ENCODE data around the gene ANKRD10. TPM values are rescaled to one million over a fixed set of nuclear protein-coding genes. Genes with fewer than 3 reads are reported as not detected.

ANKRD10 gene
- total and polyA plus RNA-seq, 10 of the 15 experiments (the other 5 are each of a cell fraction or from before 2014, with no cell fraction given): 47.1 to 199 (median 97.2) TPM

DNA sequence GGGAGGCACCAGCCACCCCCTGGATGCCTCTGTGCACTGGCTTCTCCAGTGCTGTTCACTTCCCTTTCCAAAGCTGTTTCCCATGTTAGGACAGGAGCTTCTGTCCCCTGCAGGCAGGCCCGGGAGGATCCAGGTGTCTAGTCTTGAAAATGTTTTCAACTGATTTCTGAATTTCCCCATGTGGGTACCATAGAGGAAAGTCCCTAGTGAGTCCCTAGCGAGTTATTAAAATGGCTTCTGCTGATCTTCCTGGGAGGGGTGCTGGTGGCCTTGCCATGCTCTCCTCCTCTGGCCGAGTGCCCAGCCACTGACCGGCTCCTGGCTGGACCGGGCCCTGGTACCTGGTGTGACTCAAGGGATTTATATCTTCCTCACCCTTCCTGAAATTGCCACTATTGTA, 5.2 kb upstream of the ANKRD10 start (continued):
- peak in 1 of 3 experiments; percentile 42; a peak in 1 of 6 replicates for TF ChIP-seq CTCF (IDR thresholded peaks at IDR 0.05 in 2 of 3, conservative IDR thresholded peaks at IDR 0.05 in 1 of 3; ENCODE audit: control insufficient read depth in 2 of 3, extremely low read depth in 1 of 3, insufficient read depth in 1 of 3, low read depth in 3 of 3, low read length in 3 of 3)
- no peak for TF ChIP-seq FOXM1 (IDR thresholded peaks at IDR 0.05; ENCODE audit: low read depth, low read length)
- no peak for TF ChIP-seq BCL11A (IDR thresholded peaks at IDR 0.05; ENCODE audit: low read depth, low read length)
- TF ChIP-seq MEF2A (IDR thresholded peaks at IDR 0.05; ENCODE audit: insufficient read depth, low read depth, low read length): no peak
- TF ChIP-seq CHD1 (IDR thresholded peaks at IDR 0.05; ENCODE audit: low read depth, low read length): no peak
- no peak for TF ChIP-seq RB1 (IDR thresholded peaks at IDR 0.05; ENCODE audit: borderline replicate concordance)
- no peak for TF ChIP-seq MTA3 (IDR thresholded peaks at IDR 0.05; ENCODE audit: borderline replicate concordance, low read length)
- no peak for TF ChIP-seq SMC3 (IDR thresholded peaks at IDR 0.05; ENCODE audit: borderline replicate concordance, low read length)
- TF ChIP-seq NFYB (IDR thresholded peaks at IDR 0.05; ENCODE audit: insufficient read depth, low read depth, low read length): no peak
- TF ChIP-seq TAF1 (IDR thresholded peaks at IDR 0.05; ENCODE audit: borderline replicate concordance, low read depth, low read length): peak; percentile 65; the same call in 1 of the 2 replicates
- TF ChIP-seq SIN3A (IDR thresholded peaks at IDR 0.05; ENCODE audit: low read depth, low read length): no peak
- no peak for TF ChIP-seq ZZZ3 (IDR thresholded peaks at IDR 0.05; ENCODE audit: control insufficient read depth, insufficient read length, low read depth)
- no peak for TF ChIP-seq POU2F2 (IDR thresholded peaks at IDR 0.05; ENCODE audit: borderline replicate concordance, low read depth, low read length)
- no peak for TF ChIP-seq ATF3 (IDR thresholded peaks at IDR 0.05; ENCODE audit: borderline replicate concordance, extremely low read depth, low read depth, low read length)
- TF ChIP-seq PAX8 (IDR thresholded peaks at IDR 0.05): no peak
- TF ChIP-seq POLR2AphosphoS5 (IDR thresholded peaks at IDR 0.05; ENCODE audit: low read length): 0 out of 2 replicates have a peak, but pooled peaks have one; percentile 32
- no peak for TF ChIP-seq CREB1 (IDR thresholded peaks at IDR 0.05; ENCODE audit: low read depth)
- no peak for TF ChIP-seq USF1 (IDR thresholded peaks at IDR 0.05; ENCODE audit: borderline replicate concordance, extremely low read length, insufficient read depth, low read depth, low read length)
- no peak for TF ChIP-seq RAD21 (IDR thresholded peaks at IDR 0.05; ENCODE audit: insufficient read depth, low read depth, low read length)
- TF ChIP-seq, protein P1, sequence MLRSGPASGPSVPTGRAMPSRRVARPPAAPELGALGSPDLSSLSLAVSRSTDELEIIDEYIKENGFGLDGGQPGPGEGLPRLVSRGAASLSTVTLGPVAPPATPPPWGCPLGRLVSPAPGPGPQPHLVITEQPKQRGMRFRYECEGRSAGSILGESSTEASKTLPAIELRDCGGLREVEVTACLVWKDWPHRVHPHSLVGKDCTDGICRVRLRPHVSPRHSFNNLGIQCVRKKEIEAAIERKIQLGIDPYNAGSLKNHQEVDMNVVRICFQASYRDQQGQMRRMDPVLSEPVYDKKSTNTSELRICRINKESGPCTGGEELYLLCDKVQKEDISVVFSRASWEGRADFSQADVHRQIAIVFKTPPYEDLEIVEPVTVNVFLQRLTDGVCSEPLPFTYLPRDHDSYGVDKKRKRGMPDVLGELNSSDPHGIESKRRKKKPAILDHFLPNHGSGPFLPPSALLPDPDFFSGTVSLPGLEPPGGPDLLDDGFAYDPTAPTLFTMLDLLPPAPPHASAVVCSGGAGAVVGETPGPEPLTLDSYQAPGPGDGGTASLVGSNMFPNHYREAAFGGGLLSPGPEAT (IDR thresholded peaks at IDR 0.05; ENCODE audit: low read depth): peak; percentile 88; the same call in 1 of the 2 replicates
- no peak for TF ChIP-seq PML (IDR thresholded peaks at IDR 0.05; ENCODE audit: low read length)
- no peak for TF ChIP-seq FOXK2 (IDR thresholded peaks at IDR 0.05)
- no peak for TF ChIP-seq NRF1 (conservative IDR thresholded peaks at IDR 0.05; ENCODE audit: low read depth, low read length)
- no peak for TF ChIP-seq TARDBP (IDR thresholded peaks at IDR 0.05; ENCODE audit: borderline replicate concordance)
